Neuronal stem cell (in vitro differentiated cells): ENCODE results near the gene HOXA11.
A peak's percentile ranks its signal among the peaks of the same experiment; 100 is the strongest.

Experiments used
- DNase-seq: peaks from one replicate; pipeline ENCODE4 v3.0.0-alpha.2; 2013; ENCODE audit warnings: low spot score
- H2AFZ ChIP-seq: one replicate; pipeline ENCODE4 v1.6.1; 2013; ENCODE audit warnings: mild to moderate bottlenecking, low read length, inconsistent platforms
- H2AK5ac ChIP-seq: 2 replicates; pipeline ENCODE4 v1.6.1; 2013; ENCODE audit warnings: low read depth, mild to moderate bottlenecking, inconsistent platforms, low read length, moderate library complexity, mixed read lengths
- H2BK120ac ChIP-seq: 2 replicates; pipeline ENCODE4 v1.6.1; 2013; ENCODE audit warnings: low read depth, mild to moderate bottlenecking, inconsistent platforms, low read length, moderate library complexity, mixed read lengths
- H2BK12ac ChIP-seq: one replicate; pipeline ENCODE4 v1.6.1; 2013; ENCODE audit warnings: low read length, inconsistent platforms
- H2BK15ac ChIP-seq: 2 replicates; pipeline ENCODE4 v1.6.1; 2013; ENCODE audit warnings: mild to moderate bottlenecking, low read length, inconsistent platforms, mixed read lengths
- H2BK5ac ChIP-seq: one replicate; pipeline ENCODE4 v1.6.1; 2013; ENCODE audit warnings: inconsistent platforms, mild to moderate bottlenecking, low read length, moderate library complexity
- H3K14ac ChIP-seq: one replicate; pipeline ENCODE4 v1.6.1; 2013; ENCODE audit warnings: low read length, inconsistent platforms
- H3K18ac ChIP-seq: 2 replicates; pipeline ENCODE4 v1.6.1; 2013; ENCODE audit warnings: low read length, inconsistent platforms
- H3K23ac ChIP-seq: 2 replicates; pipeline ENCODE4 v1.6.1; 2013; ENCODE audit warnings: low read depth, mild to moderate bottlenecking, mixed read lengths, low read length, inconsistent platforms; ENCODE audit not compliant: poor library complexity
- H3K27ac ChIP-seq: replicated peaks from 3 replicates; pipeline ENCODE4 v1.5.1; 2013; ENCODE audit warnings: low read length, inconsistent platforms
- H3K27me3 ChIP-seq, 3 experiments: 2 replicates each; pipeline ENCODE4 v1.6.1; 2013; ENCODE audit warnings: low read length in 3 of 3, mild to moderate bottlenecking in 2 of 3, inconsistent platforms in 1 of 3, low read depth in 1 of 3, mixed read lengths in 1 of 3, moderate library complexity in 1 of 3; ENCODE audit not compliant: control insufficient read depth in 3 of 3, insufficient read depth in 3 of 3
- H3K36me3 ChIP-seq, 2 donors: replicated peaks in 1 of 2; 2 replicates each; pipeline ENCODE4 v1.6.1; 2013; ENCODE audit warnings: low read length in 2 of 2; ENCODE audit not compliant: control insufficient read depth in 2 of 2, insufficient read depth in 2 of 2
- H3K4ac ChIP-seq: 2 replicates; pipeline ENCODE4 v1.6.1; 2013; ENCODE audit warnings: inconsistent platforms, mild to moderate bottlenecking, low read length, moderate library complexity
- H3K4me1 ChIP-seq, 2 donors: 1 replicate in 1 of 2; 2 replicates in 1 of 2; pipeline ENCODE4 v1.6.1; 2013; ENCODE audit warnings: low read length in 2 of 2, low read depth in 1 of 2; ENCODE audit not compliant: control insufficient read depth in 2 of 2, insufficient read depth in 1 of 2
- H3K4me2 ChIP-seq: one replicate; pipeline ENCODE4 v1.6.1; 2013; ENCODE audit warnings: mild to moderate bottlenecking, low read length, inconsistent platforms; ENCODE audit not compliant: insufficient read depth, poor library complexity, severe bottlenecking
- H3K4me3 ChIP-seq, 2 donors: 2 replicates each; pipeline ENCODE4 v1.5.1; 2013; ENCODE audit warnings: low read length in 2 of 2, mild to moderate bottlenecking in 2 of 2, inconsistent platforms in 1 of 2, moderate library complexity in 1 of 2
- H3K79me1 ChIP-seq: one replicate; pipeline ENCODE4 v1.6.1; 2013; ENCODE audit warnings: low read depth, mild to moderate bottlenecking, inconsistent platforms, low read length, moderate library complexity
- H3K9ac ChIP-seq: one replicate; pipeline ENCODE4 v1.6.1; 2013; ENCODE audit warnings: mild to moderate bottlenecking, low read depth, low read length, inconsistent platforms; ENCODE audit not compliant: poor library complexity
- H3K9me3 ChIP-seq, 2 donors: replicated peaks in 1 of 2; 2 replicates each; pipeline versions ENCODE3 to v1.6.1; 2013; ENCODE audit warnings: low read length in 2 of 2, mild to moderate bottlenecking in 2 of 2, inconsistent platforms in 1 of 2, low read depth in 1 of 2, mixed read lengths in 1 of 2, moderate library complexity in 1 of 2; ENCODE audit not compliant: control insufficient read depth in 2 of 2, insufficient read depth in 1 of 2
- H4K8ac ChIP-seq: one replicate; pipeline ENCODE4 v1.6.1; 2013; ENCODE audit warnings: low read depth, mild to moderate bottlenecking, inconsistent platforms, low read length, moderate library complexity
- H4K91ac ChIP-seq: one replicate; pipeline ENCODE4 v1.6.1; 2013; ENCODE audit warnings: low read length, low read depth, mild to moderate bottlenecking, inconsistent platforms; ENCODE audit not compliant: poor library complexity
- WGBS, 2 donors: extraction: QIAGEN DNeasy Blood & Tissue Kit; methylation state at CpG; one replicate each; pipeline ENCODE4 v1.1.7; 2013; ENCODE audit warnings: missing lambda C conversion rate in 2 of 2, mixed read lengths in 1 of 2; ENCODE audit not compliant: insufficient read length in 2 of 2, insufficient replicate concordance in 1 of 2; ENCODE audit errors: extremely low coverage in 2 of 2; 5-methylcytosine and 5-hydroxymethylcytosine counted together

HOXA11 gene

DNA sequence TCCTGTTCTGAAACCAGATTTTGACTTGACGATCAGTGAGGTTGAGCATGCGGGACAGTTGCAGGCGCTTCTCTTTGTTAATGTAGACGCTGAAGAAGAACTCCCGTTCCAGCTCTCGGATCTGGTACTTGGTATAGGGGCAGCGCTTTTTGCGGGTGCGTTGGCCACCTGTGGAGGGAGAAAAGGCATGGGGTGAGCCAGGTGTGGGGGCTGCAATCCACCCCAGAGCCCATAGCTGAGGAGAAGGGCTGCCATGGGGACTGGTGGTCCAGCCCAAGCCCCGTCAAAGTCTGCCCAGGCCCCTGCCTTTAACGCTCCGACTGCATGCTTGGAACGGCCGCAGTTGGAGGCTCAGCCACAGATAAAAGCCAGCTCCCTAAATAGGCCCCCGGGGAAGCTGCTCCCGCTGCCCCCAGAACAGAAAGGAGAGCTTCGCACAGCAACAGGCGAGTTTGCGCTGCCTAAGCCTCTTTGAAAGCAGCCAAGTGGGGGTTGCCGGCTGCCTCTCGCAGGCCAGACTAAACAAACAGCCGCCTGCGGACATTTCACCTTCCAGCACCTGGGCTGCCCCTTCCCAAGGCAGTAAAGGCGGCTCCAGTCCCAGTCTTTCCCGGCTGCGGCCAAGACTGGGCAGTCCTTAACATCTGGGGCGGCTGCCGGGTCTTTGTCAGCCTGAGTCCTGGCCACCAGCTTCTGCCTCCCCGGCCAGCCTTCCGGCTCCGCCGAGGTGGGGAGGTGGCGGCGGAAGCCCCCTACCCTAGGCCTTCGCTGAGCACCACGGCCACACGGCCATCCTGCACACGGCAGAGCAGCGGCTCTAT, 2.0 kb downstream of the HOXA11 start:
- H3K36me3 ChIP-seq = no peaks in the 10 kb centered on the region
- peak overlapping the region; percentile 53 for H2AFZ ChIP-seq
- no peaks in the 10 kb centered on the region for H3K79me1 ChIP-seq
- no peak overlapping the region for H2AK5ac ChIP-seq
- H3K27me3 ChIP-seq = peaks cover 63 to 99% (median 93%) of the 10 kb centered on the region in 3 experiments
- no peak overlapping the region for H3K27ac ChIP-seq
- H4K91ac ChIP-seq = no peak overlapping the region
- peak overlapping the region; percentile 77 for H3K23ac ChIP-seq
- no peak overlapping the region for H2BK5ac ChIP-seq
- peaks cover 2 to 9% of the 10 kb centered on the region in 2 donors for H3K9me3 ChIP-seq
- H4K8ac ChIP-seq = no peak overlapping the region
- no peak for DNase-seq
- no peak overlapping the region for H3K9ac ChIP-seq
- H3K4ac ChIP-seq = no peak overlapping the region
- H2BK15ac ChIP-seq = no peak overlapping the region
- H3K4me2 ChIP-seq = no peak overlapping the region
- H2BK120ac ChIP-seq = no peak overlapping the region
- no CpG with 5 or more reads among the region's 39 CpGs for WGBS, 2 donors
- no peak overlapping the region for H3K4me3 ChIP-seq
- no peak overlapping the region for H2BK12ac ChIP-seq
- H3K18ac ChIP-seq = no peak overlapping the region
- no peak overlapping the region for H3K14ac ChIP-seq
- H3K4me1 ChIP-seq = peaks cover 0 to 3% of the 10 kb centered on the region in 2 donors

DNA sequence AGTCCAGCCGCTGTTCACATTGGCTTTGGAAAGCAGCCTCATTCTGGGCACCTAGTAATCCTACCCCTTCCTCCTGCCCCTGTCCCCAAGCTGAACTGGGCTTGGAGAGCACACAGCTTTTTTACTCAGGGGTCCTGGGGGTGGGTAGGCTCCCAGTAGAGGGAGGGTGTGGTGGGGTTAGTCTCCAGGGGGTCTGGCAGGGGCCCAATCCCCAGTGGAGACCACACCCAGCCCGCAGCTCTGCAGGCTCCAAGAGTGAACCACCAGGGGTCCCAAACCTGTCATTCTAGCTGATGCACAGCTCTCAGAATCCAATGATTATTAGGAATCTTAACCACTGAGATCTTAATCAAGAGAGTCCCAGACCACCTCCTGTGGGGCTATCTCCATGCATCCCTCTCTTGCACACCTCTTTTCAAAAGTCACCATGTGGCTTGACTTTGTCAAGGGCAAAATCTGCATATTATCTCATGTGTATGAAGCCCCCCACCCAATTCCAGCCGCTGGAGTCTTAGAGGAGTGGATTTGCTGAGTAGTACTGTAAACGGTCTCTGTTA, 2.7 kb downstream of the HOXA11 start:
- Histone ChIP-seq H3K4me3 (no peak overlapping the region), H2BK120ac (no peak overlapping the region), H2BK15ac (no peak overlapping the region), H3K9ac (no peak overlapping the region), H4K8ac (no peak overlapping the region), H2AFZ (no peak overlapping the region), H3K27ac (no peak overlapping the region), H3K4ac (no peak overlapping the region), H3K36me3 (no peaks in the 10 kb centered on the region), H3K18ac (no peak overlapping the region), H3K14ac (no peak overlapping the region), H3K27me3 (peaks cover 58 to 99% (median 93%) of the 10 kb centered on the region in 3 experiments), H3K23ac (no peak overlapping the region), H3K9me3 (peaks cover 2 to 9% of the 10 kb centered on the region in 2 donors), H2BK5ac (no peak overlapping the region), H2BK12ac (no peak overlapping the region), H4K91ac (no peak overlapping the region), H3K4me2 (no peak overlapping the region), H2AK5ac (no peak overlapping the region), H3K4me1 (peaks cover 0 to 3% of the 10 kb centered on the region in 2 donors), H3K79me1 (no peaks in the 10 kb centered on the region)
- WGBS, 2 donors = no CpG with 5 or more reads among the region's 4 CpGs
- no peak for DNase-seq

GRCh38 chr7:27181795-27182275, 3.2 kb downstream of the HOXA11 start:
- H3K27ac ChIP-seq = no peak overlapping the region
- H3K36me3 ChIP-seq = no peaks in the 10 kb centered on the region
- WGBS, 2 donors = no CpG with 5 or more reads among the region's 4 CpGs
- no peak overlapping the region for H3K4me3 ChIP-seq
- H2BK120ac ChIP-seq = no peak overlapping the region
- no peak overlapping the region for H2AK5ac ChIP-seq
- no peak overlapping the region for H3K4me2 ChIP-seq
- H4K91ac ChIP-seq = no peak overlapping the region
- no peak overlapping the region for H2BK12ac ChIP-seq
- H4K8ac ChIP-seq = no peak overlapping the region
- no peak for DNase-seq
- peaks cover 60 to 99% (median 94%) of the 10 kb centered on the region in 3 experiments for H3K27me3 ChIP-seq
- no peak overlapping the region for H2BK15ac ChIP-seq
- H3K18ac ChIP-seq = no peak overlapping the region
- no peak overlapping the region for H2AFZ ChIP-seq
- peaks cover 0 to 3% of the 10 kb centered on the region in 2 donors for H3K4me1 ChIP-seq
- peaks cover 2 to 9% of the 10 kb centered on the region in 2 donors for H3K9me3 ChIP-seq
- no peak overlapping the region for H3K4ac ChIP-seq
- H3K9ac ChIP-seq = no peak overlapping the region
- no peak overlapping the region for H2BK5ac ChIP-seq
- no peaks in the 10 kb centered on the region for H3K79me1 ChIP-seq
- no peak overlapping the region for H3K14ac ChIP-seq
- H3K23ac ChIP-seq = no peak overlapping the region
